Dendritic cell treated with granulocyte-macrophage colony-stimulating factor and Interleukin-4, amounts not matched to agents 40 ng/mL and 50 ng/mL, for 4 days (primary cell): Measurements from ENCODE around the gene TMEM43.
"Not testable (repeated sequence)": the region's sequence is repeated elsewhere in the genome, so short reads cannot be mapped to it uniquely, and the experiment has no call there.

Experiments
- H3K27ac Mint-ChIP-seq: one replicate; pipeline ENCODE4 v1.8.0; 2022; ENCODE audit warnings: mild to moderate bottlenecking, mixed read lengths
- H3K27me3 Mint-ChIP-seq: one replicate; pipeline ENCODE4 v1.8.0; 2022; ENCODE audit warnings: mild to moderate bottlenecking, mixed read lengths
- H3K36me3 Mint-ChIP-seq: one replicate; pipeline ENCODE4 v1.8.0; 2022; ENCODE audit warnings: low read depth, mixed read lengths
- H3K4me1 Mint-ChIP-seq: one replicate; pipeline ENCODE4 v1.8.0; 2022; ENCODE audit warnings: low read depth, mixed read lengths
- H3K4me3 Mint-ChIP-seq: one replicate; pipeline ENCODE4 v1.8.0; 2022; ENCODE audit warnings: mild to moderate bottlenecking, moderate library complexity, mixed read lengths
- H3K9me3 Mint-ChIP-seq: one replicate; pipeline ENCODE4 v1.8.0; 2022; ENCODE audit warnings: mixed read lengths
- intact Hi-C: fragments of 100-400 bp; cut with micrococcal nuclease; formaldehyde crosslinking; loops from one replicate; pipeline ENCODE4 v1.15.0; 2022

Gene TMEM43

GRCh38 chr3:14124615-14125192, at the start of gene TMEM43, which contains the start of gene CHCHD4:
Gene TMEM43 (plus strand): TSS chr3:14125052. CDS start chr3:14125194, 142 bp downstream.
Gene CHCHD4 (minus strand): TSS chr3:14124870. CDS start chr3:14124676, 194 bp downstream.
- intact Hi-C loops = loop anchor here (1.0 to 10.0 kb wide), 6 partner anchors 20 to 823 kb away; partner anchors contain the start of genes CCDC174, LSM3, NR2C2 and XPC
- Mint-ChIP-seq H3K27me3 (no peaks in the 10 kb centered on the region), H3K9me3 (no peaks in the 10 kb centered on the region), H3K4me1 (peaks cover 68% of the 10 kb centered on the region), H3K36me3 (peaks cover 70% of the 10 kb centered on the region), H3K27ac (peak within 1 kb of the TSS; percentile 97), H3K4me3 (peak within 1 kb of the TSS; percentile 99)

DNA sequence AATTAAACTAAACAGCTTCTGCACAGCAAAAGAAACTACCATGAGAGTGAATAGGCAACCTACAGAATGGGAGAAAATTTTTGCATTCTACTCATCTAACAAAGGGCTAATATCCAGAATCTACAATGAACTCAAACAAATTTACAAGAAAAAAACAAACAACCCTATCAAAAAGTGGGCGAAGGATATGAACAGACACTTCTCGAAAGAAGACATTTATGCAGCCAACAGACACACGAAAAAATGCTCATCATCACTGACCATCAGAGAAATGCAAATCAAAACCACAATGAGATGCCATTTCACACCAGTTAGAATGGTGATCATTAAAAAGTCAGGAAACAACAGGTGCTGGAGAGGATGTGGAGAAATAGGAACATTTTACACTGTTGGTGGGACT, 49.6 kb upstream of the TMEM43 start:
- H3K36me3 Mint-ChIP-seq, H3K27me3 Mint-ChIP-seq, intact Hi-C loops, H3K4me1 Mint-ChIP-seq, H3K4me3 Mint-ChIP-seq, H3K27ac Mint-ChIP-seq: not testable (repeated sequence)
- peaks cover 23% of the 10 kb centered on the region for H3K9me3 Mint-ChIP-seq

DNA sequence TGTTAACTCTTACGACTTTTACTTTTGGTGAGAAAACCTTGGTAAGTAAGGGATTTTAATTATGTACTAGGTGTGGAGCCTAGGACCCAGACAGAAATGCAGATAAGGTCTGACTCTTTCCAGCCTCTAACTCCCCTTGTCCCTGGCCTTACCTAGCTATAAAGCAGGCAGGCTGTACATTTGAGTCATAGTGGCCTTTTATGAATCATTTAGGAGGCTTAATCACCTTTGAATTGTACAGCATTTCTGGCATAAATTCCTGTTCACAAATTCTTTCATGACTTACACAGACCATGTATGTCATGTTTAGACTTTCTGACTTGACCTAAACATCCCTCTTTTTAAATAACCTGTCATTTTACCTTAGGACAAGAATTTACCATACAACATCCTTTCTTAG, 47.5 kb upstream of the TMEM43 start:
- intact Hi-C loops = no loop called here

DNA sequence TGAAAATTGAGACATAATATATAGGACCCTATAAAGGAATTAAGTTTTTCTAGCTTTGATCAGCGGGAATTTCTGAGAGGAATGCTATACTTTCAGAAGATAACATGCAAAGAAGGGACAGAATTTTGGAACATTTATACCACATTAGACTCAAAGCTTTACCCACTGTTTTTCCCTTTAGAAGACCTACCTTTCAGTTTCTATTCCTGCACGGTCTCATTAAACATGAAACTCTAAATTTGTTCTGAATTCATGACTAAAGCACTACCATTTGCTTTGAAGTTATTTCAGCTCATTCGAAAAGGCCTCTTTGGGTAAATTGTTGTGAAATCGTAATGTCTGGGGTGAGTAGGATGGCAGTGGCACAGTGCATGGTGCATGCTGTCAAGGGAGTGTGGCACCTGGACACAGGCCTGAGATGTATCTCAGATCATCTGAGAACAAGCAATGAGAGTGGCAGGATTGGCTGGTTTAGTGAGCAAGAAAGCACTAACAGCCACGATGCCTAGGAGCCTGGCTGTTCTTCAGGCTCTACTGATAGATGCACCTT, 42.7 kb upstream of the TMEM43 start:
- Mint-ChIP-seq H3K27ac (no peak overlapping the region), H3K9me3 (peaks cover 23% of the 10 kb centered on the region), H3K4me3 (no peak overlapping the region), H3K36me3 (no peaks in the 10 kb centered on the region), H3K4me1 (no peaks in the 10 kb centered on the region), H3K27me3 (peaks cover 2% of the 10 kb centered on the region)
- intact Hi-C loops = no loop called here

More for the DNA sequence above, 47.5 kb upstream of the TMEM43 start:
- Mint-ChIP-seq H3K27ac (no peak overlapping the region), H3K27me3 (peaks cover 2% of the 10 kb centered on the region), H3K9me3 (peaks cover 20% of the 10 kb centered on the region), H3K4me1 (no peaks in the 10 kb centered on the region), H3K4me3 (no peak overlapping the region), H3K36me3 (no peaks in the 10 kb centered on the region)

DNA sequence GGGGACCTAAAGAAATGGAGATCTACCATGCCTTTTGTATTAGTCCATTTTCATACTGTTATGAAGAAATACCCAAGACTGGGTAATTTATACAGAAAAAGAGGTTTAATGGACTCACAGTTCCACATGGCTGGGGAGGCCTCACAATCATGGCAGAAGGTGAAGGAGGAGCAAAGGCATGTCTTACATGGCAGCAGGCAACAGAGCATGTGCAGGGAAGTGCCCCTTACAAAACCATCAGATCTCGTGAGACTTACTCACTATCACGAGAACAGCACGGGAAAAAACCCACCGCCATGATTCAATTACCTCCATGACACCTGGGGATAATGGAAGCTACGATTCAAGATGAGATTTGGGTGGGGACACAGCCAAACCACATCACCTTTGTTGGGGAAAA, 37.4 kb upstream of the TMEM43 start:
- H3K4me1 Mint-ChIP-seq, intact Hi-C loops: not testable (repeated sequence)

GRCh38 chr3:14091959-14092358, 32.9 kb upstream of the TMEM43 start:
- intact Hi-C loops, H3K4me3 Mint-ChIP-seq, H3K36me3 Mint-ChIP-seq, H3K27me3 Mint-ChIP-seq, H3K4me1 Mint-ChIP-seq, H3K27ac Mint-ChIP-seq: not testable (repeated sequence)
- H3K9me3 Mint-ChIP-seq = peaks cover 23% of the 10 kb centered on the region

More for the DNA sequence above, 37.4 kb upstream of the TMEM43 start:
- H3K27ac Mint-ChIP-seq, H3K36me3 Mint-ChIP-seq, H3K4me3 Mint-ChIP-seq, H3K27me3 Mint-ChIP-seq: not testable (repeated sequence)
- peaks cover 23% of the 10 kb centered on the region for H3K9me3 Mint-ChIP-seq

DNA sequence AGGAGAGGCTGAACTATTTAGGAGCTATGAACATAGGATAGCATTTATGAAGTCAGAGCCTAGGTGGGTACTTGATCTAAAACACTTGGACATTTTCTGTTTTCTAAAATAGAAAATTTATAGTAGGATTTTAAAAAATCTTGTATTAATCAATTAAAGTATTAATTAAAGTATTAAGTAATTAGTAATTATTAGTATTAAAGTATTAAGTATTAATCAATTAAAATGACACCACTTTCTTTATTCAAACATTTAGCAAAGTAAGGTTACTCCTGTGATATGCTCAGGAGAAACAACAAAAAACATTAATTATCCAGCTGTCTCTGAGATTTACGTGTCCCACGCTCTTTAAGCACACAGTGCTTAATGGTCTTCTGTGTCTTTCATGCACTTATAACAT, 32.4 kb upstream of the TMEM43 start:
- H3K4me3 Mint-ChIP-seq = no peak overlapping the region
- no peaks in the 10 kb centered on the region for H3K4me1 Mint-ChIP-seq
- H3K36me3 Mint-ChIP-seq = no peaks in the 10 kb centered on the region
- H3K27ac Mint-ChIP-seq = no peak overlapping the region
- peaks cover 10% of the 10 kb centered on the region for H3K27me3 Mint-ChIP-seq
- peaks cover 18% of the 10 kb centered on the region for H3K9me3 Mint-ChIP-seq
- intact Hi-C loops = no loop called here

- Mint-ChIP-seq H3K4me3 (no peak overlapping the region), H3K9me3 (peaks cover 13% of the 10 kb centered on the region), H3K27me3 (peaks cover 13% of the 10 kb centered on the region), H3K4me1 (no peaks in the 10 kb centered on the region), H3K36me3 (no peaks in the 10 kb centered on the region), H3K27ac (no peak overlapping the region)
- intact Hi-C loops = no loop called here
Measured at GRCh38 chr3:14093831-14094230, 31.0 kb upstream of the TMEM43 start.

- no peaks in the 10 kb centered on the region for H3K36me3 Mint-ChIP-seq
- peaks cover 9% of the 10 kb centered on the region for H3K9me3 Mint-ChIP-seq
- no peak overlapping the region for H3K27ac Mint-ChIP-seq
- H3K4me3 Mint-ChIP-seq = no peak overlapping the region
- H3K27me3 Mint-ChIP-seq = peaks cover 14% of the 10 kb centered on the region
- H3K4me1 Mint-ChIP-seq = no peaks in the 10 kb centered on the region
- intact Hi-C loops = no loop called here
Measured at GRCh38 chr3:14096742-14097141, 28.1 kb upstream of the TMEM43 start.

GRCh38 chr3:14097616-14098391, 27.0 kb upstream of the TMEM43 start:
- intact Hi-C loops = no loop called here
- H3K27ac Mint-ChIP-seq = no peak overlapping the region
- H3K27me3 Mint-ChIP-seq = peaks cover 13% of the 10 kb centered on the region
- no peaks in the 10 kb centered on the region for H3K4me1 Mint-ChIP-seq
- H3K36me3 Mint-ChIP-seq = no peaks in the 10 kb centered on the region
- no peak overlapping the region for H3K4me3 Mint-ChIP-seq
- H3K9me3 Mint-ChIP-seq = peaks cover 9% of the 10 kb centered on the region

GRCh38 chr3:14109821-14110220, 15.0 kb upstream of the TMEM43 start:
- H3K27ac Mint-ChIP-seq, H3K27me3 Mint-ChIP-seq, H3K4me1 Mint-ChIP-seq, intact Hi-C loops, H3K9me3 Mint-ChIP-seq, H3K4me3 Mint-ChIP-seq: not testable (repeated sequence)
- H3K36me3 Mint-ChIP-seq = peaks cover 41% of the 10 kb centered on the region

GRCh38 chr3:14110699-14111098, 14.2 kb upstream of the TMEM43 start:
- intact Hi-C loops = no loop called here
- H3K4me1 Mint-ChIP-seq = no peaks in the 10 kb centered on the region

DNA sequence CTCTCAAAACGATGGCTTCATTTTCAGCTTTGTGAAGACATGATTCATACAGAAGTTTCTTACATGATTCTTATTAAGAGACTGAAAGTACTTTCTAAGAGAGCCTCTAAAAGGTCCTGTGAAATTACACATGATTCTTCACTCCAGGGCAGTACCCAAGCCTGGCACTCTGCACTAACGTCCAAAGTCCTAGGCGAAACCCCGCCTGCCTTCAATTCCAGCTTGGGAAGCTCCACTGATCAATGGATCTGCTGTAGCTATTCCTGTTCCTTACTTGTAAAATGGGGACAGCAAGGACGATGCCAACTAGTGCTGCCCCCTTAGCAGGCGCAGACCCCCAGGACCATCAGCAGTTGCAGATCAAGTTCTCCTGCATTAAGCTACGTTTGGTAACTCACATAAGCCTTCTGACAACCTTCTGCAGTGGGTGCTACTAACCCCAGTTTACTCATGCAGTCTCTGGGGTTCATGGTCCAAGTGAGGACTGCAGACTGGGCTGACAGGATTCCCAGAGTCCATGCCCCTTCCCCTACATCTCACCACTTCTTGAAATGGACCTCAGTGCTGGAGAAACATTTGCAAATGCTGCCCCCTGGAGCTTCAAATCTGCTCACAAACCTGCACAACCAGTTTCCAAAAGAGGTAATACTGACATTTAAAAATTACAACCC, 10.8 kb upstream of the TMEM43 start:
- H3K9me3 Mint-ChIP-seq = no peaks in the 10 kb centered on the region
- H3K4me1 Mint-ChIP-seq = no peaks in the 10 kb centered on the region
- intact Hi-C loops = no loop called here
- no peak overlapping the region for H3K27ac Mint-ChIP-seq
- H3K27me3 Mint-ChIP-seq = no peaks in the 10 kb centered on the region
- H3K36me3 Mint-ChIP-seq = peaks cover 77% of the 10 kb centered on the region
- H3K4me3 Mint-ChIP-seq = no peak overlapping the region

More at GRCh38 chr3:14110699-14111098, 14.2 kb upstream of the TMEM43 start:
- Mint-ChIP-seq H3K27ac (no peak overlapping the region), H3K4me3 (no peak overlapping the region), H3K27me3 (no peaks in the 10 kb centered on the region), H3K9me3 (no peaks in the 10 kb centered on the region), H3K36me3 (peaks cover 50% of the 10 kb centered on the region)
